H1 (cell line): Measurements from ENCODE around the gene IFIT5. TPM values are rescaled to one million over a fixed set of nuclear protein-coding genes. Genes with fewer than 3 reads are reported as not detected.

ENCODE experiments used
- BACH1 ChIP-seq: IDR thresholded peaks from 2 replicates; pipeline ENCODE4 v1.6.1; 2012; ENCODE audit warnings: low read length, improper control_type of control experiment
- CEBPB ChIP-seq: IDR thresholded peaks from 2 replicates; pipeline ENCODE4 v1.6.1; 2012; ENCODE audit warnings: low read depth, low read length
- EZH2 ChIP-seq: fragments of 200-600 bp; sonication (generic); IDR thresholded peaks from 2 replicates; pipeline ENCODE4 v1.7.1; 2012; ENCODE audit warnings: low read depth, mild to moderate bottlenecking, moderate library complexity, low read length, inconsistent platforms; ENCODE audit not compliant: severe bottlenecking
- KDM4A ChIP-seq: IDR thresholded peaks from one replicate; pipeline ENCODE4 v1.7.1; 2012; ENCODE audit warnings: low read depth, mild to moderate bottlenecking, moderate library complexity, low read length, inconsistent platforms; ENCODE audit not compliant: severe bottlenecking
- KDM5A ChIP-seq: fragments of 200-600 bp; IDR thresholded peaks from 2 replicates; pipeline ENCODE4 v1.7.1; 2012; ENCODE audit warnings: mild to moderate bottlenecking, low read length, inconsistent platforms, mixed read lengths
- MAFK ChIP-seq: IDR thresholded peaks from 2 replicates; pipeline ENCODE4 v1.6.1; 2012; ENCODE audit warnings: low read depth, mild to moderate bottlenecking, improper control_type of control experiment, low read length
- SAP30 ChIP-seq: fragments of 300-600 bp; sonication (generic); IDR thresholded peaks from 2 replicates; pipeline ENCODE4 v1.7.1; 2012; ENCODE audit warnings: low read length, moderate library complexity, mild to moderate bottlenecking, inconsistent platforms; ENCODE audit not compliant: insufficient read depth, insufficient replicate concordance
- SP1 ChIP-seq: IDR thresholded peaks from 2 replicates; pipeline ENCODE4 v1.6.1; 2011; ENCODE audit warnings: low read depth, low read length
- SRF ChIP-seq: IDR thresholded peaks from 2 replicates; pipeline ENCODE4 v1.6.1; 2011; ENCODE audit warnings: mild to moderate bottlenecking, low read depth, low read length, moderate library complexity
- SUZ12 ChIP-seq: fragments of 200-600 bp; sonication (generic); IDR thresholded peaks from 2 replicates; pipeline ENCODE4 v1.6.1; 2012; ENCODE audit warnings: mild to moderate bottlenecking, inconsistent platforms, low read length, moderate library complexity, mixed read lengths
- polyA plus RNA-seq, 7 experiments: library from polyadenylated mRNA; depleted of rRNA in 3 of 7; stranded (reverse) in 5 of 7; unstranded in 2 of 7; fragments of >200 nt in 5 of 7; fragments of 200-250 nt in 2 of 7; gene quantifications; 1 replicate in 5 of 7; 2 replicates in 1 of 7; 4 replicates in 1 of 7; pipeline versions ENCODE4 v1.2.1 to v1.2.3, GENCODE V29; 2011 to 2013; ENCODE audit warnings: missing spikeins in 2 of 7, mixed read lengths in 2 of 7
- total RNA-seq: library from RNA; stranded (reverse); fragmentation: NEBNext Ultra II Directional; extraction: Animal tissue kit (Norgen Biotek cat#: 25700); gene quantifications from 2 replicates; pipeline ENCODE4 v1.2.1, GENCODE V29; 2021
- TF ChIP-seq, protein P1 (sequence below): fragments of 300-600 bp; sonication (generic); IDR thresholded peaks from 2 replicates; pipeline ENCODE4 v1.7.1; 2012; ENCODE audit warnings: low read length, moderate library complexity, mild to moderate bottlenecking, inconsistent platforms; ENCODE audit not compliant: insufficient replicate concordance

Gene IFIT5
- total and polyA plus RNA-seq, 2 of the 8 experiments (the other 6 are each of a cell fraction or from before 2014, with no cell fraction given) = 0.94 to 2.6 TPM

DNA sequence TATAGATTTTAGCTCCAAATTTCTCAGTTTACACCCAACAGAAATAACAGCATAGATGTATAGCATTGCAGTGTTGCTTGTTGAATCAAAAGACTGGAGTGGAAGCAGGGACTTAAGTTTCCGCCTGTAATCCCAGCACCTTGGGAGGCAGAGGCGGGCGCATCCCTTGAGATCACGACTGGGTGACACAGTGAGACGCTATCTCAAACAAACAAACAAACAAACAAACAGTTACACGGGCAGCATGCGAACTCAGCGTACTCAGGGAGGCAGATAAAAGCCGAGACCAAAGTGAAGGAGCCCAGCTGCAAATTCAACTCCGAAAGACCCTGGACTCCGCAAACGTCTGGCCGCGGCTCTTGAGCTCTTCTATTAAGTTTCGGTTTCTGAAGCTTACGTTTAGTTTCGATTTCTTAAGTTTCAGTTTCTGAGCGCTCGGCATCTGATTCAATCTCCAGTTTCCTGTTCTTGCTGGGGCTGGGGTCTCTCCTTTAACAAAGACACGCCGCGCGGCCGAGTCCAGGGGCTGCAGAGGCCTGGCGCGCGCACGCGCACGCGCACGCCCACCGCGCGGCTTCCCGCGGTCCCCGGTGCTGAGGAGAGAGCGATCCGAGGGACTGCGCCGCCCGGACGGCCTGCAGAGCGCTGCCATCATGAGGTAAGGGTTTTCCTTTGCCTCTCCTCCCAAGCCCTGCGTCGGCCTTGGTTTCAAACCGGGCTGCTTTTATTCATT, at the start of gene IFIT5 (continued):
- TF ChIP-seq, protein P1, sequence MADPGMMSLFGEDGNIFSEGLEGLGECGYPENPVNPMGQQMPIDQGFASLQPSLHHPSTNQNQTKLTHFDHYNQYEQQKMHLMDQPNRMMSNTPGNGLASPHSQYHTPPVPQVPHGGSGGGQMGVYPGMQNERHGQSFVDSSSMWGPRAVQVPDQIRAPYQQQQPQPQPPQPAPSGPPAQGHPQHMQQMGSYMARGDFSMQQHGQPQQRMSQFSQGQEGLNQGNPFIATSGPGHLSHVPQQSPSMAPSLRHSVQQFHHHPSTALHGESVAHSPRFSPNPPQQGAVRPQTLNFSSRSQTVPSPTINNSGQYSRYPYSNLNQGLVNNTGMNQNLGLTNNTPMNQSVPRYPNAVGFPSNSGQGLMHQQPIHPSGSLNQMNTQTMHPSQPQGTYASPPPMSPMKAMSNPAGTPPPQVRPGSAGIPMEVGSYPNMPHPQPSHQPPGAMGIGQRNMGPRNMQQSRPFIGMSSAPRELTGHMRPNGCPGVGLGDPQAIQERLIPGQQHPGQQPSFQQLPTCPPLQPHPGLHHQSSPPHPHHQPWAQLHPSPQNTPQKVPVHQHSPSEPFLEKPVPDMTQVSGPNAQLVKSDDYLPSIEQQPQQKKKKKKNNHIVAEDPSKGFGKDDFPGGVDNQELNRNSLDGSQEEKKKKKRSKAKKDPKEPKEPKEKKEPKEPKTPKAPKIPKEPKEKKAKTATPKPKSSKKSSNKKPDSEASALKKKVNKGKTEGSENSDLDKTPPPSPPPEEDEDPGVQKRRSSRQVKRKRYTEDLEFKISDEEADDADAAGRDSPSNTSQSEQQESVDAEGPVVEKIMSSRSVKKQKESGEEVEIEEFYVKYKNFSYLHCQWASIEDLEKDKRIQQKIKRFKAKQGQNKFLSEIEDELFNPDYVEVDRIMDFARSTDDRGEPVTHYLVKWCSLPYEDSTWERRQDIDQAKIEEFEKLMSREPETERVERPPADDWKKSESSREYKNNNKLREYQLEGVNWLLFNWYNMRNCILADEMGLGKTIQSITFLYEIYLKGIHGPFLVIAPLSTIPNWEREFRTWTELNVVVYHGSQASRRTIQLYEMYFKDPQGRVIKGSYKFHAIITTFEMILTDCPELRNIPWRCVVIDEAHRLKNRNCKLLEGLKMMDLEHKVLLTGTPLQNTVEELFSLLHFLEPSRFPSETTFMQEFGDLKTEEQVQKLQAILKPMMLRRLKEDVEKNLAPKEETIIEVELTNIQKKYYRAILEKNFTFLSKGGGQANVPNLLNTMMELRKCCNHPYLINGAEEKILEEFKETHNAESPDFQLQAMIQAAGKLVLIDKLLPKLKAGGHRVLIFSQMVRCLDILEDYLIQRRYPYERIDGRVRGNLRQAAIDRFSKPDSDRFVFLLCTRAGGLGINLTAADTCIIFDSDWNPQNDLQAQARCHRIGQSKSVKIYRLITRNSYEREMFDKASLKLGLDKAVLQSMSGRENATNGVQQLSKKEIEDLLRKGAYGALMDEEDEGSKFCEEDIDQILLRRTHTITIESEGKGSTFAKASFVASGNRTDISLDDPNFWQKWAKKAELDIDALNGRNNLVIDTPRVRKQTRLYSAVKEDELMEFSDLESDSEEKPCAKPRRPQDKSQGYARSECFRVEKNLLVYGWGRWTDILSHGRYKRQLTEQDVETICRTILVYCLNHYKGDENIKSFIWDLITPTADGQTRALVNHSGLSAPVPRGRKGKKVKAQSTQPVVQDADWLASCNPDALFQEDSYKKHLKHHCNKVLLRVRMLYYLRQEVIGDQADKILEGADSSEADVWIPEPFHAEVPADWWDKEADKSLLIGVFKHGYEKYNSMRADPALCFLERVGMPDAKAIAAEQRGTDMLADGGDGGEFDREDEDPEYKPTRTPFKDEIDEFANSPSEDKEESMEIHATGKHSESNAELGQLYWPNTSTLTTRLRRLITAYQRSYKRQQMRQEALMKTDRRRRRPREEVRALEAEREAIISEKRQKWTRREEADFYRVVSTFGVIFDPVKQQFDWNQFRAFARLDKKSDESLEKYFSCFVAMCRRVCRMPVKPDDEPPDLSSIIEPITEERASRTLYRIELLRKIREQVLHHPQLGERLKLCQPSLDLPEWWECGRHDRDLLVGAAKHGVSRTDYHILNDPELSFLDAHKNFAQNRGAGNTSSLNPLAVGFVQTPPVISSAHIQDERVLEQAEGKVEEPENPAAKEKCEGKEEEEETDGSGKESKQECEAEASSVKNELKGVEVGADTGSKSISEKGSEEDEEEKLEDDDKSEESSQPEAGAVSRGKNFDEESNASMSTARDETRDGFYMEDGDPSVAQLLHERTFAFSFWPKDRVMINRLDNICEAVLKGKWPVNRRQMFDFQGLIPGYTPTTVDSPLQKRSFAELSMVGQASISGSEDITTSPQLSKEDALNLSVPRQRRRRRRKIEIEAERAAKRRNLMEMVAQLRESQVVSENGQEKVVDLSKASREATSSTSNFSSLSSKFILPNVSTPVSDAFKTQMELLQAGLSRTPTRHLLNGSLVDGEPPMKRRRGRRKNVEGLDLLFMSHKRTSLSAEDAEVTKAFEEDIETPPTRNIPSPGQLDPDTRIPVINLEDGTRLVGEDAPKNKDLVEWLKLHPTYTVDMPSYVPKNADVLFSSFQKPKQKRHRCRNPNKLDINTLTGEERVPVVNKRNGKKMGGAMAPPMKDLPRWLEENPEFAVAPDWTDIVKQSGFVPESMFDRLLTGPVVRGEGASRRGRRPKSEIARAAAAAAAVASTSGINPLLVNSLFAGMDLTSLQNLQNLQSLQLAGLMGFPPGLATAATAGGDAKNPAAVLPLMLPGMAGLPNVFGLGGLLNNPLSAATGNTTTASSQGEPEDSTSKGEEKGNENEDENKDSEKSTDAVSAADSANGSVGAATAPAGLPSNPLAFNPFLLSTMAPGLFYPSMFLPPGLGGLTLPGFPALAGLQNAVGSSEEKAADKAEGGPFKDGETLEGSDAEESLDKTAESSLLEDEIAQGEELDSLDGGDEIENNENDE = no peak
- TF ChIP-seq SP1 (no peak), KDM4A (no peak), SRF (no peak), MAFK (no peak), SUZ12 (no peak), CEBPB (no peak), KDM5A (no peak), SAP30 (no peak), BACH1 (no peak), EZH2 (no peak)
